Measurements from ENCODE around the gene COL8A2. TPM values are rescaled to one million over a fixed set of nuclear protein-coding genes. Genes with fewer than 3 reads are reported as not detected.

COL8A2 gene
- polyA plus RNA-seq, 3 donors, result 0.90 to 3.0 (median 1.6) TPM

- H3K9ac ChIP-seq (ENCODE audit: insufficient read depth, low read length, poor library complexity, severe bottlenecking), result peak overlapping the region; percentile 15
- H3K27ac ChIP-seq (ENCODE audit: low read depth in 1 of 2, low read length in 2 of 2), result no peak overlapping the region
- 97% methylated on average over 5 of the region's 5 CpGs for WGBS (ENCODE audit: insufficient coverage)
- H4K20me1 ChIP-seq (ENCODE audit: insufficient read depth, low read length), result no peaks in the 10 kb centered on the region
- peaks cover 11% of the 10 kb centered on the region for H3K79me2 ChIP-seq (ENCODE audit: insufficient read depth, low read length)
- H3K36me3 ChIP-seq (replicated peaks in 1 of 2; ENCODE audit: control insufficient read depth in 1 of 2, insufficient read depth in 2 of 2, low read length in 2 of 2), result peaks cover 2 to 15% of the 10 kb centered on the region in 2 donors
- H3K4me1 ChIP-seq (ENCODE audit: control insufficient read depth in 1 of 2, insufficient read depth in 2 of 2, low read length in 2 of 2), result peaks cover 43 to 62% of the 10 kb centered on the region in 2 donors
- no peak overlapping the region for H3K4me3 ChIP-seq (replicated peaks in 1 of 3; ENCODE audit: low read depth in 2 of 3, low read length in 3 of 3)
- intact Hi-C loops (cut with micrococcal nuclease), result no loop called here
- H2AFZ ChIP-seq (ENCODE audit: insufficient read depth, low read depth, low read length, poor library complexity, severe bottlenecking), result no peak overlapping the region
- H3K27me3 ChIP-seq (ENCODE audit: control insufficient read depth in 2 of 2, insufficient read depth in 2 of 2, low read length in 2 of 2), result no peaks in the 10 kb centered on the region
- Mint-ChIP-seq H3K4me3 (no peak overlapping the region), H3K27ac (peak overlapping the region in 2 of 7 donors; percentile 8 to 23), H3K9me3 (peaks cover 0 to 2% (median 0%) of the 10 kb centered on the region in 7 donors), H3K4me1 (peaks cover 49% of the 10 kb centered on the region), H3K27me3 (ENCODE audit: low read depth in 3 of 3) (peaks cover 0 to 4% (median 3%) of the 10 kb centered on the region in 3 donors), H3K36me3 (peaks cover 29 to 30% of the 10 kb centered on the region in 2 donors)
- H3K4me2 ChIP-seq (replicated peaks; ENCODE audit: extremely low read depth, low read length, poor library complexity, severe bottlenecking), result no peak overlapping the region
- TF ChIP-seq CTCF (IDR thresholded peaks at IDR 0.05), result no peak
- no peaks in the 10 kb centered on the region for H3K9me3 ChIP-seq (replicated peaks in 1 of 2; ENCODE audit: control insufficient read depth in 1 of 2, insufficient read depth in 1 of 2, low read length in 2 of 2)
- no peak for DNase-seq
These were observed 8.1 kb downstream of the COL8A2 start for GRCh38 chr1:36116901-36117300.

- peaks cover 0 to 2% (median 0%) of the 10 kb centered on the region in 7 donors for H3K9me3 Mint-ChIP-seq
- peaks cover 0 to 4% (median 3%) of the 10 kb centered on the region in 3 donors for H3K27me3 Mint-ChIP-seq (ENCODE audit: low read depth in 3 of 3)
- peak overlapping the region in 1 of 2 donors; percentile 21 for H3K4me3 Mint-ChIP-seq
These were observed 9.1 kb downstream of the COL8A2 start for GRCh38 chr1:36115931-36116330.

More at GRCh38 chr1:36115931-36116330, 9.1 kb downstream of the COL8A2 start:
- Histone ChIP-seq H3K79me2 (ENCODE audit: insufficient read depth, low read length) (peaks cover under 1% of the 10 kb centered on the region), H3K9ac (ENCODE audit: insufficient read depth, low read length, poor library complexity, severe bottlenecking) (no peak overlapping the region), H4K20me1 (ENCODE audit: insufficient read depth, low read length) (no peaks in the 10 kb centered on the region), H3K4me3 (replicated peaks in 1 of 3; ENCODE audit: low read depth in 2 of 3, low read length in 3 of 3) (no peak overlapping the region), H3K9me3 (replicated peaks in 1 of 2; ENCODE audit: control insufficient read depth in 1 of 2, insufficient read depth in 1 of 2, low read length in 2 of 2) (no peaks in the 10 kb centered on the region), H3K36me3 (replicated peaks in 1 of 2; ENCODE audit: control insufficient read depth in 1 of 2, insufficient read depth in 2 of 2, low read length in 2 of 2) (peaks cover 2 to 15% of the 10 kb centered on the region in 2 donors), H3K4me2 (replicated peaks; ENCODE audit: extremely low read depth, low read length, poor library complexity, severe bottlenecking) (peak overlapping the region; percentile 1), H3K27ac (ENCODE audit: low read depth in 1 of 2, low read length in 2 of 2) (peak overlapping the region in 1 of 2 donors; percentile 0), H2AFZ (ENCODE audit: insufficient read depth, low read depth, low read length, poor library complexity, severe bottlenecking) (no peak overlapping the region), H3K4me1 (ENCODE audit: control insufficient read depth in 1 of 2, insufficient read depth in 2 of 2, low read length in 2 of 2) (peaks cover 34 to 52% of the 10 kb centered on the region in 2 donors), H3K27me3 (ENCODE audit: control insufficient read depth in 2 of 2, insufficient read depth in 2 of 2, low read length in 2 of 2) (no peaks in the 10 kb centered on the region)
- TF ChIP-seq CTCF (IDR thresholded peaks at IDR 0.05), result no peak
- WGBS (ENCODE audit: insufficient coverage), result 51% methylated on average over 4 of the region's 5 CpGs
- DNase-seq, result peak; percentile 55 to 68 (median 62)
- Mint-ChIP-seq H3K36me3 (peaks cover 29% of the 10 kb centered on the region in 2 donors), H3K27ac (peak overlapping the region in 5 of 7 donors; percentile 12 to 80 (median 65)), H3K4me1 (peaks cover 44% of the 10 kb centered on the region)
- intact Hi-C loops (cut with micrococcal nuclease), result no loop called here

Data from CD14-positive monocyte (primary cell).